DND-41 (cell line): ENCODE data around the gene ANKK1.

ENCODE experiments used
- EZH2 ChIP-seq: IDR thresholded peaks from 3 replicates; pipeline ENCODE4 v1.6.1; 2012; ENCODE audit warnings: borderline replicate concordance, low read depth, mild to moderate bottlenecking, moderate library complexity, low read length, inconsistent platforms; ENCODE audit not compliant: severe bottlenecking
- TF ChIP-seq, protein P1 (sequence below): IDR thresholded peaks from 2 replicates; pipeline ENCODE4 v1.5.1; 2012; ENCODE audit warnings: borderline replicate concordance, low read length, moderate library complexity, mild to moderate bottlenecking; ENCODE audit not compliant: poor library complexity, severe bottlenecking; ENCODE audit errors: extremely low read depth

DNA sequence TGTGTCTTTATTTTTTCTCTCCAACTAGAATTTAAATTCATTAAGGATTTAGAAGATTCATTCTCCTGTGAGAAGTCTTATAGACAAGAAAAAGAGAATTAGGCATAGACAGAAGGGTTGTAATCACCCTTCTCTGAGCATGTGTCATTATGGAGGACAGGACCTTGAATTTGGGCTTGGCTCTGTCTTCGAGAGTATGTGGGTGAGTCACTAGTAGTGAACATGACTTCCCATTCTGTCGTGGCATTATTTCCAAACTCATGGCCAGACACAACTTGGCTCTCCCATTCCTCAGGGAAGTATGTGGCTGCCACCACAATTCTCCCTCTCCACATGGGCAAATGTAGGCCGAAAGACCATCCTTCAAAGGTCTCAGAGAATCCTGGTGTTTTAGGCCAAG lies 14.3 kb upstream of the ANKK1 start:
- TF ChIP-seq, protein P1, sequence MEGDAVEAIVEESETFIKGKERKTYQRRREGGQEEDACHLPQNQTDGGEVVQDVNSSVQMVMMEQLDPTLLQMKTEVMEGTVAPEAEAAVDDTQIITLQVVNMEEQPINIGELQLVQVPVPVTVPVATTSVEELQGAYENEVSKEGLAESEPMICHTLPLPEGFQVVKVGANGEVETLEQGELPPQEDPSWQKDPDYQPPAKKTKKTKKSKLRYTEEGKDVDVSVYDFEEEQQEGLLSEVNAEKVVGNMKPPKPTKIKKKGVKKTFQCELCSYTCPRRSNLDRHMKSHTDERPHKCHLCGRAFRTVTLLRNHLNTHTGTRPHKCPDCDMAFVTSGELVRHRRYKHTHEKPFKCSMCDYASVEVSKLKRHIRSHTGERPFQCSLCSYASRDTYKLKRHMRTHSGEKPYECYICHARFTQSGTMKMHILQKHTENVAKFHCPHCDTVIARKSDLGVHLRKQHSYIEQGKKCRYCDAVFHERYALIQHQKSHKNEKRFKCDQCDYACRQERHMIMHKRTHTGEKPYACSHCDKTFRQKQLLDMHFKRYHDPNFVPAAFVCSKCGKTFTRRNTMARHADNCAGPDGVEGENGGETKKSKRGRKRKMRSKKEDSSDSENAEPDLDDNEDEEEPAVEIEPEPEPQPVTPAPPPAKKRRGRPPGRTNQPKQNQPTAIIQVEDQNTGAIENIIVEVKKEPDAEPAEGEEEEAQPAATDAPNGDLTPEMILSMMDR = no peak
- no peak for TF ChIP-seq EZH2
